ENCODE measurements around the gene P2RY13. TPM values are rescaled to one million over a fixed set of nuclear protein-coding genes. Genes with fewer than 3 reads are reported as not detected.

Gene P2RY13
- total and polyA plus RNA-seq, 2 experiments from 2014 or later = not detected

- no peaks in the 10 kb centered on the region for H3K79me2 ChIP-seq
- H3K4me3 ChIP-seq = no peak overlapping the region
- no peaks in the 10 kb centered on the region for H3K36me3 ChIP-seq (replicated peaks; ENCODE audit: insufficient read depth, low read depth)
- WGBS (ENCODE audit: low lambda C conversion rate, missing lambda C conversion rate) = 97% methylated on average over 1 of the region's 1 CpG
- H3K9me2 ChIP-seq (replicated peaks; ENCODE audit: insufficient read depth) = no peaks in the 10 kb centered on the region
- no peak overlapping the region for H2AFZ ChIP-seq
- no peak for DNase-seq (ENCODE audit: low spot score)
- H3K27me3 ChIP-seq = no peaks in the 10 kb centered on the region
- H4K20me1 ChIP-seq (ENCODE audit: insufficient read depth, poor library complexity, severe bottlenecking) = no peaks in the 10 kb centered on the region
- H3K4me1 ChIP-seq (ENCODE audit: insufficient read depth) = no peaks in the 10 kb centered on the region
- no peaks in the 10 kb centered on the region for H3K9me3 ChIP-seq (ENCODE audit: low read depth)
- H3K4me2 ChIP-seq = no peak overlapping the region
- TF ChIP-seq EZH2 (IDR thresholded peaks at IDR 0.05; ENCODE audit: borderline replicate concordance) (no peak), EZH2phosphoT487 (IDR thresholded peaks at IDR 0.05; ENCODE audit: low read depth, severe bottlenecking, unreplicated experiment) (no peak), CTCF (IDR thresholded peaks at IDR 0.05; ENCODE audit: poor library complexity) (no peak)
- no peak overlapping the region for H3K27ac ChIP-seq
Measured at GRCh38 chr3:151351219-151351618, 21.9 kb upstream of the P2RY13 start.

- no peak overlapping the region for H3K4me3 ChIP-seq
- WGBS (ENCODE audit: low lambda C conversion rate, missing lambda C conversion rate) = 77% methylated on average over 1 of the region's 1 CpG
- no peak overlapping the region for H2AFZ ChIP-seq
- no peak for TF ChIP-seq EZH2 (IDR thresholded peaks at IDR 0.05; ENCODE audit: borderline replicate concordance)
- TF ChIP-seq CTCF (IDR thresholded peaks at IDR 0.05; ENCODE audit: poor library complexity) = no peak
- no peak for TF ChIP-seq EZH2phosphoT487 (IDR thresholded peaks at IDR 0.05; ENCODE audit: low read depth, severe bottlenecking, unreplicated experiment)
- no peak for DNase-seq (ENCODE audit: low spot score)
- no peaks in the 10 kb centered on the region for H3K9me3 ChIP-seq (ENCODE audit: low read depth)
- no peaks in the 10 kb centered on the region for H3K4me1 ChIP-seq (ENCODE audit: insufficient read depth)
- no peaks in the 10 kb centered on the region for H3K79me2 ChIP-seq
- no peaks in the 10 kb centered on the region for H3K27me3 ChIP-seq
- no peaks in the 10 kb centered on the region for H4K20me1 ChIP-seq (ENCODE audit: insufficient read depth, poor library complexity, severe bottlenecking)
- H3K4me2 ChIP-seq = no peak overlapping the region
- H3K9me2 ChIP-seq (replicated peaks; ENCODE audit: insufficient read depth) = no peaks in the 10 kb centered on the region
- H3K36me3 ChIP-seq (replicated peaks; ENCODE audit: insufficient read depth, low read depth) = no peaks in the 10 kb centered on the region
- no peak overlapping the region for H3K27ac ChIP-seq
Measured at GRCh38 chr3:151350656-151351055, 21.3 kb upstream of the P2RY13 start.

- Histone ChIP-seq H3K79me2 (no peaks in the 10 kb centered on the region), H3K27ac (no peak overlapping the region), H3K9me3 (ENCODE audit: low read depth) (no peaks in the 10 kb centered on the region), H3K4me3 (no peak overlapping the region), H3K4me1 (ENCODE audit: insufficient read depth) (no peaks in the 10 kb centered on the region), H3K9me2 (replicated peaks; ENCODE audit: insufficient read depth) (no peaks in the 10 kb centered on the region), H3K27me3 (no peaks in the 10 kb centered on the region), H2AFZ (no peak overlapping the region), H3K36me3 (replicated peaks; ENCODE audit: insufficient read depth, low read depth) (no peaks in the 10 kb centered on the region), H3K4me2 (no peak overlapping the region), H4K20me1 (ENCODE audit: insufficient read depth, poor library complexity, severe bottlenecking) (no peaks in the 10 kb centered on the region)
- TF ChIP-seq CTCF (IDR thresholded peaks at IDR 0.05; ENCODE audit: poor library complexity) = no peak
- no peak for TF ChIP-seq EZH2 (IDR thresholded peaks at IDR 0.05; ENCODE audit: borderline replicate concordance)
- no peak for TF ChIP-seq EZH2phosphoT487 (IDR thresholded peaks at IDR 0.05; ENCODE audit: low read depth, severe bottlenecking, unreplicated experiment)
- DNase-seq (ENCODE audit: low spot score) = no peak
- WGBS (ENCODE audit: low lambda C conversion rate, missing lambda C conversion rate) = 86% methylated on average over 6 of the region's 6 CpGs
Measured at GRCh38 chr3:151347432-151347831, 18.1 kb upstream of the P2RY13 start.

GRCh38 chr3:151346292-151346691 lies 16.9 kb upstream of the P2RY13 start:
- no peaks in the 10 kb centered on the region for H3K9me3 ChIP-seq (ENCODE audit: low read depth)
- H3K4me3 ChIP-seq = no peak overlapping the region
- H2AFZ ChIP-seq = no peak overlapping the region
- no peaks in the 10 kb centered on the region for H3K4me1 ChIP-seq (ENCODE audit: insufficient read depth)
- no peaks in the 10 kb centered on the region for H3K9me2 ChIP-seq (replicated peaks; ENCODE audit: insufficient read depth)
- TF ChIP-seq CTCF (IDR thresholded peaks at IDR 0.05; ENCODE audit: poor library complexity) (no peak), EZH2 (IDR thresholded peaks at IDR 0.05; ENCODE audit: borderline replicate concordance) (no peak), EZH2phosphoT487 (IDR thresholded peaks at IDR 0.05; ENCODE audit: low read depth, severe bottlenecking, unreplicated experiment) (no peak)
- H3K4me2 ChIP-seq = no peak overlapping the region
- H4K20me1 ChIP-seq (ENCODE audit: insufficient read depth, poor library complexity, severe bottlenecking) = no peaks in the 10 kb centered on the region
- no peaks in the 10 kb centered on the region for H3K79me2 ChIP-seq
- no peak overlapping the region for H3K27ac ChIP-seq
- no peak for DNase-seq (ENCODE audit: low spot score)
- 95% methylated on average over 3 of the region's 3 CpGs for WGBS (ENCODE audit: low lambda C conversion rate, missing lambda C conversion rate)
- H3K36me3 ChIP-seq (replicated peaks; ENCODE audit: insufficient read depth, low read depth) = no peaks in the 10 kb centered on the region
- no peaks in the 10 kb centered on the region for H3K27me3 ChIP-seq
